Esophagus squamous epithelium (tissue), 5 donors: ENCODE data around the gene LHPP. TPM values are rescaled to one million over a fixed set of nuclear protein-coding genes. Genes with fewer than 3 reads are reported as not detected.

Experiments
- DNase-seq: peaks from one replicate; lab custom pipeline; 2025; lab: John Stamatoyannopoulos, UW
- H3K27ac ChIP-seq, 4 donors: fragments of 200-600 bp; sonication (generic); one replicate each; pipeline ENCODE4 v1.5.1; 2016 to 2019; ENCODE audit warnings: mild to moderate bottlenecking in 1 of 4
- H3K27me3 ChIP-seq, 4 donors: fragments of 200-600 bp; sonication (generic); 1 replicate in 3 of 4; 2 replicates in 1 of 4; pipeline versions ENCODE4 v1.5.1 to v1.6.0; 2017 to 2021; ENCODE audit warnings: antibody characterized with exemption in 1 of 4
- H3K36me3 ChIP-seq, 3 donors: fragments of 200-600 bp; sonication (generic); one replicate each; pipeline ENCODE4 v1.5.1; 2016 to 2019
- H3K4me1 ChIP-seq, 3 donors: fragments of 200-600 bp; sonication (generic); one replicate each; pipeline ENCODE4 v1.5.1; 2017 to 2019
- H3K4me3 ChIP-seq, 4 donors: fragments of 200-600 bp; sonication (generic); 1 replicate in 3 of 4; 2 replicates in 1 of 4; pipeline ENCODE4 v1.5.1; 2016 to 2019; ENCODE audit warnings: mild to moderate bottlenecking in 2 of 4, moderate library complexity in 1 of 4
- H3K9me3 ChIP-seq, 3 donors: fragments of 200-600 bp; sonication (generic); one replicate each; pipeline ENCODE4 v1.5.1; 2016 to 2019
- CTCF ChIP-seq, 6 experiments: fragments of 450-650 bp in 4 of 6; fragments of 200-600 bp in 2 of 6; sonication (generic) in 2 of 6; IDR thresholded peaks; one replicate each; pipeline ENCODE4 v1.5.1; 2016 to 2019; ENCODE audit warnings: antibody characterized with exemption in 6 of 6, mild to moderate bottlenecking in 4 of 6, moderate library complexity in 4 of 6
- POLR2A ChIP-seq, 4 donors: fragments of 450-650 bp; IDR thresholded peaks; one replicate each; pipeline ENCODE4 v1.6.1; 2017; ENCODE audit warnings: antibody characterized with exemption in 4 of 4, mild to moderate bottlenecking in 4 of 4, moderate library complexity in 3 of 4
- WGBS, 2 donors: methylation state at CpG; one replicate each; pipeline ENCODE4 v1.1.5; 2018; 5-methylcytosine and 5-hydroxymethylcytosine counted together
- intact Hi-C: fragments of 100-400 bp; cut with DNase I; formaldehyde crosslinking; loops from one replicate; pipeline ENCODE4 v1.15.0; 2022
- total RNA-seq, 4 donors: library from RNA; depleted of rRNA; stranded (reverse); fragments of >200 nt; gene quantifications; one replicate each; pipeline ENCODE4 v1.1.0, GENCODE V29; 2016
- donor health status: DM: yes; HTN: yes; CAD: no.

The LHPP gene
- total RNA-seq, 4 donors from 2014 or later: 13.9 to 41.1 (median 24.3) TPM

DNA sequence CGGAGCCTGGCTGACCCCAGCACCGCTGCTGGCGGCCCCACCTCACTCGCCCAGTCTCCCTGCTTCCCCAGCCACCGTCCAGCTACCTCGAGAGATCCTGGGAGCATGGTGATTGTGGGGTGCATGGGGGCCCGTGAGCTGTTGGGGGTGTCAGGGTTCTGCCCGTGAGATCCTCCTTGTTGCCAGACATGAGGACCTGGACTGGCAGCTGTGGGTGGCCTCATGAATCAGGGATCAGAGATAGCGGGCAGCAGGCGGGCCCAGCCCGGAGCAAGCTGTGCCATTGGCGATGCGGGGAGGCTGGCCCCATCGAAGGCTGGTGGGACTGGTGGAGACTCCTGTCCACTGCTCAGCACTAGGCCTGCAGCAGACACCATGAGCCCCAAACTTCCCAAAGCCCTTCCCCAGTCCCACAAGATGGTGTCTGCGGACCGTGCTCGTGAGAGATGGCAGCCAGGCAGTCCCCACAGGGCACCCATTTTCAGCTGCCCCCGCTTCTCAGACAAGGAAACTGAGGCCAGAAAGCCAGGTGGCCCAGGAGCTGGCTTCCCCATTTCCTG lies 75.6 kb downstream of the LHPP start:
- peaks cover 7 to 22% (median 7%) of the 10 kb centered on the region in 3 donors for H3K4me1 ChIP-seq
- WGBS, 2 donors: 76% methylated on average over 9 of the region's 18 CpGs; no CpG with 5 or more reads in 1 of the 2 donors
- DNase-seq: no peak

DNA sequence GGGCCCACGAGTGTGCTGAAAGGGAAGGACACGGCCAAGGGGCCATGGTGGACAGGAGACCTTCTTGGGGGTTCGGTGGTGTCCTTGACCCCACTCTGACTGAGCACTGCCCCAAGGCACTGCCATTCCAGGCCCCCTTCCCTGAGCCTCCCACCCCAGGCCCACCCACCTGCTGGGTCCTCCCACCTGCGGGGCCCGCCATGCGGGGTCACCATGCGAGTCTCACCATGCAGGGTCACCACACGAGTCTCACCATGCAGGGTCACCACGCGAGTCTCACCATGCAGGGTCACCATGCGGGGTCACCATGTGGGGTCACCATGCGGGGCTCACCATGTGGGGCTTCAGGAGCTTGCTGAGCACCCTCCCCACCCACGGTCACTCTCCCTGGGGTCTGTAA lies 76.3 kb downstream of the LHPP start:
- intact Hi-C loops: loop anchor here (10.0 kb wide), 1 partner anchor 287 kb away; no protein-coding TSS in a partner anchor
- H3K4me1 ChIP-seq: peaks cover 7 to 22% (median 7%) of the 10 kb centered on the region in 3 donors
- WGBS, 2 donors: 90% methylated on average over 2 of the region's 13 CpGs; no CpG with 5 or more reads in 1 of the 2 donors

More for the DNA sequence above, 75.6 kb downstream of the LHPP start:
- Histone ChIP-seq H3K4me3 (no peak overlapping the region), H3K27ac (no peak overlapping the region), H3K27me3 (no peaks in the 10 kb centered on the region), H3K36me3 (no peaks in the 10 kb centered on the region), H3K9me3 (no peaks in the 10 kb centered on the region)
- TF ChIP-seq CTCF (IDR thresholded peaks at IDR 0.05): no peak
- intact Hi-C loops: loop anchor here (10.0 kb wide), 1 partner anchor 288 kb away; no protein-coding TSS in a partner anchor

GRCh38 chr10:124538706-124539105 lies 77.1 kb downstream of the LHPP start:
- no peaks in the 10 kb centered on the region for H3K9me3 ChIP-seq
- TF ChIP-seq POLR2A (IDR thresholded peaks at IDR 0.05): no peak
- no peak for TF ChIP-seq CTCF (IDR thresholded peaks at IDR 0.05)
- WGBS, 2 donors: 68 to 94% methylated on average over 3 of the region's 6 CpGs
- intact Hi-C loops: loop anchor here (10.0 kb wide), 1 partner anchor 286 kb away; no protein-coding TSS in a partner anchor
- H3K4me3 ChIP-seq: no peak overlapping the region
- no peak for DNase-seq
- H3K27me3 ChIP-seq: no peaks in the 10 kb centered on the region
- H3K27ac ChIP-seq: no peak overlapping the region
- no peaks in the 10 kb centered on the region for H3K36me3 ChIP-seq
- peaks cover 7 to 22% (median 7%) of the 10 kb centered on the region in 3 donors for H3K4me1 ChIP-seq

More for the DNA sequence above, 76.3 kb downstream of the LHPP start:
- no peak for DNase-seq
- H3K27me3 ChIP-seq: no peaks in the 10 kb centered on the region
- no peak for TF ChIP-seq POLR2A (IDR thresholded peaks at IDR 0.05)
- TF ChIP-seq CTCF (IDR thresholded peaks at IDR 0.05): no peak
- H3K4me3 ChIP-seq: no peak overlapping the region
- H3K27ac ChIP-seq: no peak overlapping the region
- H3K36me3 ChIP-seq: no peaks in the 10 kb centered on the region
- no peaks in the 10 kb centered on the region for H3K9me3 ChIP-seq

DNA sequence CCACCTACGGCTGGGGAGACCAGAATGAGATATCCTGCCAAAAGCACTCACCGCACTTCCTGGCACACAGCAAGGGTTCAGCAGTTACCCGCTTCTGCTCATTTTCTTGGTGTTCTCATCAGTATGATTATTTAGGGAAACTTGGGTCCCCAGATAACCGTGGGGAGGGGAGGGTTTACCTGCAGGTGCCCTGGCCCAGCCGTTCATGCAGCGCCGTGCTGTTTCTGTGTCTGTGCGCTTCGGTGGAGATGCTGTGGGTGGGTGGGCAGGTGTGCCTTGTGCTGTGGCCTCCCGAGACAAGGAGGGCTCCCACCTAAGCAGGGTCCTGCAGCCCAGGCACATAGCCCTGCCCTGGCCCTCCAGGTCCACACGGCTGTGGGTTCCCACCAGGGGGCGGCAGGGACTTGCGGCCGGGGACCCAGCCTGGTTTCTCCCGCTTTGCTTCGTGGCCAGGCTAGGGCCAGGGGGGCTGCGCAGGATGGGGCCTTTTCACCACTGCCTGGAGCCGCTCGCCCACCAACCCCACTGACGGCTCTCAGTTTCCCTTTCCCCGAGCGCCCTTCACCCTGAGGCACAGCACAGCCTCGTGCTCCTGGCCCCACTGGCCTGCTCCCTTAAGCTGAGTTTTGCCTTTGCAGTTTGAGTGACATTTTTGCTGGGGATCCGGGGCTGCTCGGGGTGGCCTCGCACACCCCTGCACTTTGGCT lies 78.5 kb downstream of the LHPP start:
- no peaks in the 10 kb centered on the region for H3K9me3 ChIP-seq
- peaks cover 7 to 25% (median 7%) of the 10 kb centered on the region in 3 donors for H3K4me1 ChIP-seq
- no peak overlapping the region for H3K27ac ChIP-seq
- TF ChIP-seq POLR2A (IDR thresholded peaks at IDR 0.05) (no peak), CTCF (IDR thresholded peaks at IDR 0.05) (peak; percentile 69 to 78 (median 72))
- H3K4me3 ChIP-seq: no peak overlapping the region
- H3K36me3 ChIP-seq: no peaks in the 10 kb centered on the region
- intact Hi-C loops: loop anchor here (10.0 kb wide), 1 partner anchor 285 kb away; no protein-coding TSS in a partner anchor
- 74 to 80% methylated on average over 6 to 9 of the region's 26 CpGs for WGBS, 2 donors
- DNase-seq: no peak
- H3K27me3 ChIP-seq: no peaks in the 10 kb centered on the region
